LNCAP (cell line): ENCODE results near the gene CACNA1C.

Experiments used
- CTCF ChIP-seq: fragments of 450-650 bp; IDR thresholded peaks from 2 replicates; pipeline ENCODE4 v1.5.1; 2017; ENCODE audit warnings: mild to moderate bottlenecking

CACNA1C gene

DNA sequence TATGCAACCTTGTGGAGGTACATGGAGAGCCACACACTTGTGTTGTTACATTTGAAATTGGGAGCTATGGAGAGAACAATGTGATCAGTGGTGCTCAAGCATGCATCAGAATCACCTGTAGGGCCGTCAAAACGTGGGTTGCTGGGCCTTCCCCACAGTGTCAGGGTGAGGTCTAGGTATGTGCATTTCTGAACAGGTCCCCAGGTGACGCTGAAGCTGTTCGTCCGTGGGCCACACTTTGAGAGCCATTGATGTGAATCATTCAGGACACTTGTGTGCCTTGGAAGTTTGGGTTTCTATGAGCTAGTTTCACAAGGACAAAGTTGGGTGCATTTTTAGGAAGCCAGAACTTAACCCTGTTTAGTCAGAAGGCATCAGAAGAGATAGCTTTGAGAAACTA, 450.2 kb downstream of the CACNA1C start:
- TF ChIP-seq CTCF = no peak

DNA sequence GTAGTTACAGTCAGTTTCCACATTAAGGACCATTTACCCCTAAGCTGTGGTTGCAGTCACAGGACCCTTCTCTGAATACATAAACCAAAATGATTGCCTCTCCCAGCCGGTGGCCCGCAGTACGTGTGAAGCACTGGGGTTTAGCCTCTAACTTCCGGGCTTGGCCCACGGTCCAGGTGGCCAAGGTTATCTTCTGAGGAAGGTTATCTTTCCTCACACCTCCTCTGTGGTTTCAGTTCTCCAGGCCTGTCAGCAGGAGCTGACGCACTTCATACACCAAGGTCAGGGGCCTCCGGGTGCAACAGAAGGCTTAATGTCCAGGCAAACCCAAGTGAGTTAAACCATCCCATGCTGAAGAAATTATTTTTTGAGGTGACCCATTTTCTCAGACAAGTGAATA, 451.0 kb downstream of the CACNA1C start:
- no peak for TF ChIP-seq CTCF

DNA sequence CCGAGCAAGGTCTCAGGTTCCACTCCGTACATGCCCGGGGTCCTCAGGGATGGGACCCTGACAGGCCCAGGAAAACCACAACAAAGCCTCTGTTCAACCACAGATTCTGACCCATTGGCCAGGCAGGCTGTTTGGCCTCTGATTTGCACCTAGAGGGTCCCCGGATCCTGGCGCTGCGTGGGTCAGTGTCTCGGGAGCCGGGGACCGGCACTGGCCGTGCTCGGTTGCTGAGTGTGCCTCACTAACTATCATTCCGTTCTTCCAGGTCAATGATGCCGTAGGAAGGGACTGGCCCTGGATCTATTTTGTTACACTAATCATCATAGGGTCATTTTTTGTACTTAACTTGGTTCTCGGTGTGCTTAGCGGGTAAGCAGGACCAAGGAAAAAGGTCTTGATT, 451.8 kb downstream of the CACNA1C start:
- no peak for TF ChIP-seq CTCF

DNA sequence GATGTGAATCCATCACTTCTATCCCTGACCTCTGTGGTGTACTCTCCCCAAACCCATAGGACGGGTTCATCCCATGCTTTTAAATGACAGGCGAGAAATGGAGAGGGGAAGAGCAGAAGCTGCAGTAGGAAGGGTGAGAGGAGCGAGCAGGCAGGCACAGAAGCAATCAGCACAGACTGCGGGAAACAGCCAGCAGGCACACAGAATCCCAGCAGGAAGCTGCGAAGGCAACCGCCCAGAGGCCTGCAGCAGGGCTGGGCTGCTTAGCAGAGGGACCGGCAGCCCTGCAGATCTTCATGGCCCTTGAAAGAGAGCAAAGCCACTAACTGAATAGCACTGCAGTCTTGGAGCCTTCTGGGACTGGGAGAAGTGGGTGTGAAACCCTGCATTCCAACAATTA, 455.0 kb downstream of the CACNA1C start:
- no peak for TF ChIP-seq CTCF

GRCh38 chr12:2509137-2509536, 456.4 kb downstream of the CACNA1C start:
- TF ChIP-seq CTCF = no peak

DNA sequence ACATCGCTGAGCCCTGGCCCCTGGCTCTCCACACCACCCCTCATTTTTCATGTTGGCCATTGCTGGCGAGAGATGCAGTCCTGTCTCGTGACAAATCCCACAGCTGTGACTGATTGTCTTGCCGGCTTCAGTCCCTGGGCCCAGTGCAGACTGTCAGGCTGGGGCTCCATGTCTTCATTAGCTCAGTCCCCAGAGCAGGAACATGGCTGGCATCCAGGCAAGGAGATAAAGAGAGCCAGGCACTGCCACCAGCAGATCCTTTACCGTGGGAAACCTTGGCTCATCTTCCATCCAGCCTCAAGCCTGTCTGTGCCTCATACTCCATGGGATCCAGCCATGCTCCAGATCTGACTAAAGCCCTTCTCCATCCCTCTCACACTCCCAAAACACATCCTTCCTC, 457.3 kb downstream of the CACNA1C start:
- no peak for TF ChIP-seq CTCF

- no peak for TF ChIP-seq CTCF
Observed at GRCh38 chr12:2513141-2514037, 460.6 kb downstream of the CACNA1C start.

DNA sequence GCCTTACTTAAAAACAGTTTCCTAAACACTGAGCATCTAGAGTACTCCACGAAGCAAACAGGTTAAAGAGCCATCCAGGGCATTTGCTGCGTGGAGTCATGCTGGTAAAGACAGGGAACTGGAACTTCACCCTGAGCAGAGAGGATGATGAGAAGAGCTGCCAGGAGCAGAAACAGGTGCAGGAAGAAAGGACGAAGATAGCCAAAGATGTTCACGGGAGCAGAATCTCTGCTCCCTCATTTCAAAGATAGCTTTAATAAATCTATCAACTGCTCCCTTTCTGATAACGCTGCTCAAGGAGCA, 461.2 kb downstream of the CACNA1C start:
- no peak for TF ChIP-seq CTCF
